Effector memory CD4-positive, alpha-beta T cell (primary cell): ENCODE data around the gene AACS.
"Not testable (repeated sequence)": the region's sequence is repeated elsewhere in the genome, so short reads cannot be mapped to it uniquely, and the experiment has no call there.

Experiments
- DNase-seq, 3 donors: peaks; one replicate each; pipeline ENCODE4 v3.0.0-alpha.2; 2020
- H3K27ac ChIP-seq: 2 replicates; pipeline ENCODE4 v1.7.0; 2013; ENCODE audit warnings: mild to moderate bottlenecking, low read length, moderate library complexity; ENCODE audit not compliant: insufficient read depth, poor library complexity, severe bottlenecking
- H3K27me3 ChIP-seq: replicated peaks from 2 replicates; pipeline ENCODE4 v1.7.0; 2013; ENCODE audit warnings: mild to moderate bottlenecking, low read length; ENCODE audit not compliant: insufficient read depth, control insufficient read depth, poor library complexity, severe bottlenecking
- H3K36me3 ChIP-seq: 2 replicates; pipeline ENCODE4 v1.7.0; 2013; ENCODE audit warnings: mild to moderate bottlenecking, low read length, moderate library complexity; ENCODE audit not compliant: control insufficient read depth, insufficient read depth
- H3K4me1 ChIP-seq: 2 replicates; pipeline ENCODE4 v1.7.0; 2013; ENCODE audit warnings: low read length, mild to moderate bottlenecking; ENCODE audit not compliant: control insufficient read depth, insufficient read depth, poor library complexity, severe bottlenecking
- H3K4me3 ChIP-seq: 2 replicates; pipeline ENCODE4 v1.7.0; 2013; ENCODE audit warnings: low read length, low read depth, mild to moderate bottlenecking; ENCODE audit not compliant: insufficient read depth, poor library complexity, severe bottlenecking
- H3K9me3 ChIP-seq: 2 replicates; pipeline ENCODE4 v1.7.0; 2013; ENCODE audit warnings: mild to moderate bottlenecking, low read length, moderate library complexity; ENCODE audit not compliant: control insufficient read depth

The AACS gene

GRCh38 chr12:125070661-125071390 is 5.6 kb downstream of the AACS start:
- H3K4me1 ChIP-seq, result peaks cover 3% of the 10 kb centered on the region
- H3K4me3 ChIP-seq, result no peak overlapping the region
- peaks cover under 1% of the 10 kb centered on the region for H3K36me3 ChIP-seq
- H3K9me3 ChIP-seq, result no peaks in the 10 kb centered on the region
- H3K27me3 ChIP-seq, result no peaks in the 10 kb centered on the region
- DNase-seq, result no peak
- H3K27ac ChIP-seq, result no peak overlapping the region

- DNase-seq, result no peak
- Histone ChIP-seq H3K36me3 (peaks cover 6% of the 10 kb centered on the region), H3K9me3 (no peaks in the 10 kb centered on the region)
These were observed 6.2 kb downstream of the AACS start for GRCh38 chr12:125071456-125071855.

GRCh38 chr12:125072496-125072895 is 7.3 kb downstream of the AACS start:
- Histone ChIP-seq H3K27me3 (no peaks in the 10 kb centered on the region), H3K9me3 (no peaks in the 10 kb centered on the region), H3K36me3 (peaks cover 6% of the 10 kb centered on the region), H3K27ac (no peak overlapping the region), H3K4me3 (no peak overlapping the region), H3K4me1 (no peaks in the 10 kb centered on the region)
- DNase-seq, result no peak

More at GRCh38 chr12:125071456-125071855, 6.2 kb downstream of the AACS start:
- no peak overlapping the region for H3K4me3 ChIP-seq
- H3K27ac ChIP-seq, result no peak overlapping the region
- H3K4me1 ChIP-seq, result no peaks in the 10 kb centered on the region
- H3K27me3 ChIP-seq, result no peaks in the 10 kb centered on the region

- H3K4me1 ChIP-seq, DNase-seq, H3K9me3 ChIP-seq, H3K27me3 ChIP-seq, H3K4me3 ChIP-seq, H3K36me3 ChIP-seq, H3K27ac ChIP-seq: not testable (repeated sequence)
These were observed 9.1 kb downstream of the AACS start for GRCh38 chr12:125074294-125074693.

GRCh38 chr12:125076103-125076502 is 10.9 kb downstream of the AACS start:
- Histone ChIP-seq H3K27me3 (no peaks in the 10 kb centered on the region), H3K4me3 (no peak overlapping the region), H3K27ac (no peak overlapping the region), H3K9me3 (no peaks in the 10 kb centered on the region), H3K4me1 (no peaks in the 10 kb centered on the region), H3K36me3 (peaks cover 6% of the 10 kb centered on the region)
- DNase-seq, result no peak

- no peak for DNase-seq
- no peaks in the 10 kb centered on the region for H3K4me1 ChIP-seq
- no peak overlapping the region for H3K27ac ChIP-seq
- no peak overlapping the region for H3K4me3 ChIP-seq
- peaks cover 6% of the 10 kb centered on the region for H3K36me3 ChIP-seq
- H3K9me3 ChIP-seq, result no peaks in the 10 kb centered on the region
- H3K27me3 ChIP-seq, result no peaks in the 10 kb centered on the region
These were observed 13.8 kb downstream of the AACS start for GRCh38 chr12:125079084-125079483.

- no peaks in the 10 kb centered on the region for H3K4me1 ChIP-seq
- DNase-seq, result no peak
- H3K4me3 ChIP-seq, result no peak overlapping the region
- no peak overlapping the region for H3K27ac ChIP-seq
- no peaks in the 10 kb centered on the region for H3K9me3 ChIP-seq
- no peaks in the 10 kb centered on the region for H3K27me3 ChIP-seq
- peaks cover 6% of the 10 kb centered on the region for H3K36me3 ChIP-seq
These were observed 14.7 kb downstream of the AACS start for GRCh38 chr12:125079648-125080645.

- Histone ChIP-seq H3K4me3 (no peak overlapping the region), H3K36me3 (no peaks in the 10 kb centered on the region), H3K9me3 (no peaks in the 10 kb centered on the region), H3K27ac (no peak overlapping the region), H3K4me1 (no peaks in the 10 kb centered on the region), H3K27me3 (no peaks in the 10 kb centered on the region)
- no peak for DNase-seq
These were observed 16.2 kb downstream of the AACS start for GRCh38 chr12:125081427-125081826.

- Histone ChIP-seq H3K36me3 (no peaks in the 10 kb centered on the region), H3K27me3 (no peaks in the 10 kb centered on the region), H3K4me3 (no peak overlapping the region), H3K27ac (no peak overlapping the region), H3K4me1 (no peaks in the 10 kb centered on the region), H3K9me3 (no peaks in the 10 kb centered on the region)
- no peak for DNase-seq
These were observed 17.8 kb downstream of the AACS start for GRCh38 chr12:125083072-125083471.

- not testable (repeated sequence) for H3K27ac ChIP-seq
These were observed 23.0 kb downstream of the AACS start for GRCh38 chr12:125088199-125088598.

More at GRCh38 chr12:125088199-125088598, 23.0 kb downstream of the AACS start:
- H3K27me3 ChIP-seq, H3K9me3 ChIP-seq, H3K4me1 ChIP-seq, H3K4me3 ChIP-seq, H3K36me3 ChIP-seq, DNase-seq: not testable (repeated sequence)
